NCI-H2227 (cell line): Measurements from ENCODE around the gene CYB5RL.
"Not testable (repeated sequence)": the region's sequence is repeated elsewhere in the genome, so short reads cannot be mapped to it uniquely, and the experiment has no call there.

ENCODE experiments used
- DNase-seq: peaks from one replicate; lab custom pipeline; 2025; ENCODE audit not compliant: unreplicated experiment; lab: John Stamatoyannopoulos, UW

The CYB5RL gene

GRCh38 chr1:54188291-54188690, 11.5 kb downstream of the CYB5RL start:
- no peak for DNase-seq

- DNase-seq = no peak
These were observed 13.8 kb downstream of the CYB5RL start for GRCh38 chr1:54186056-54186455.

- DNase-seq = no peak
These were observed 19.0 kb downstream of the CYB5RL start for GRCh38 chr1:54180701-54181360.

GRCh38 chr1:54178296-54179070, 21.3 kb downstream of the CYB5RL start:
- DNase-seq = no peak

GRCh38 chr1:54177726-54178125, 22.1 kb downstream of the CYB5RL start:
- no peak for DNase-seq

- DNase-seq = no peak
These were observed 23.1 kb downstream of the CYB5RL start for GRCh38 chr1:54176621-54177327.

GRCh38 chr1:54174106-54174505, 25.7 kb downstream of the CYB5RL start:
- no peak for DNase-seq

- peak; percentile 17 for DNase-seq
These were observed 26.1 kb downstream of the CYB5RL start for GRCh38 chr1:54173681-54174080.

- DNase-seq = no peak
These were observed 26.9 kb downstream of the CYB5RL start for GRCh38 chr1:54172614-54173599.

- DNase-seq = no peak
These were observed 28.2 kb downstream of the CYB5RL start for GRCh38 chr1:54171606-54172005.

- DNase-seq = no peak
These were observed 28.8 kb downstream of the CYB5RL start for GRCh38 chr1:54171016-54171415.

- DNase-seq = no peak
These were observed 30.8 kb downstream of the CYB5RL start for GRCh38 chr1:54169068-54169467.

- DNase-seq = no peak
These were observed 31.4 kb downstream of the CYB5RL start for GRCh38 chr1:54168206-54168965.

GRCh38 chr1:54167422-54168139, 32.2 kb downstream of the CYB5RL start:
- DNase-seq = no peak

GRCh38 chr1:54166357-54166756, 33.5 kb downstream of the CYB5RL start:
- not testable (repeated sequence) for DNase-seq

- no peak for DNase-seq
These were observed 34.7 kb downstream of the CYB5RL start for GRCh38 chr1:54165146-54165545.

- DNase-seq = no peak
These were observed 36.3 kb downstream of the CYB5RL start for GRCh38 chr1:54163573-54163972.

GRCh38 chr1:54163051-54163450, 36.8 kb downstream of the CYB5RL start:
- no peak for DNase-seq

- no peak for DNase-seq
These were observed 38.2 kb downstream of the CYB5RL start for GRCh38 chr1:54161495-54162168.
